ENCODE measurements around the gene DYDC1. TPM values are rescaled to one million over a fixed set of nuclear protein-coding genes. Genes with fewer than 3 reads are reported as not detected.

The DYDC1 gene
- total and polyA plus RNA-seq, 2 of the 13 experiments (the other 11 are each of a cell fraction or from before 2014, with no cell fraction given), result not detected

DNA sequence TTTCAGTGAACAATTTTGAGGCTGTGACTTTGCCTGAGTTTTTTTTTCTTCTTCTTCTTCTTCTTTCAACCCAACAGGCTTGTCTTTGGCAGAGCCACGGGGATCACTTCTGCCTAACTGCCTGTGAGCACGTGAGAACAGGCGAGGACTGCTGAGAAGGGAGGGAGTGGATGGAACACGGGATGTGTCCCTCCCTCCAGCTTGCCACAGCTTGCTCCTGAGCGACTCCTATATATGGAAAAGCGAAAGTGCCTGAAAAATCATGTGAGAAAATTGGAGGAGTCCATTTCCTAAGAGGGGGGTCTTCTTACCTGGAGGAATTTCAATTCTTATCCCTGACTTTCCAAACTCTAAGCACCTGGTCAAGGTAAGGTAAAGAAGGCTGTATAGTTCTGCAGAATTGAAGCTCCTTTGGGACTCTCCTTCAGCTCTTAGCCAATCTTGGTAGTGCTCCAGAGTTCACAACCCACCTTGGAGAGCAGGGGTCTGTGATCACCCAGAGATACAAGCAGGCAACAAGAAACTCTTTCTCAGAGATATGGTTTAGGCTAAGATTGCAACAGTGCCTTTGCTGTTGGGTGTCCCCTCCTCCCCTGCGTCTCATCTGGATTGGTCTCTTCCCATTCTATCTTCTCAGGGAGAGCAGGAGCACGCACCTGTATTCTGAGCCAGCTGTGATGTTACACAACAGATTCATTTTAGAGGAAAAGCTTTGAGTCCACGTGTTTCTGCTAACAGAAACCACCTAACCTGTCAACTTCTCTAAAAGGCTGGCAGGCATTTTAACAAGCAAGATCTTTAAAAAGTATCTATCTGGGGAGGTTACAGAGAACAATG lies 66.9 kb downstream of the DYDC1 start, which contains the start of gene MAT1A (continued):
- TF ChIP-seq SIN3A (IDR thresholded peaks at IDR 0.05; ENCODE audit: borderline replicate concordance, low read depth, low read length) (peak; percentile 83), ZSCAN9 (CRISPR knock-in tag; IDR thresholded peaks at IDR 0.05; ENCODE audit: borderline replicate concordance) (peak; percentile 51; the same call in 1 of the 2 replicates), ZNF883 (CRISPR knock-in tag; IDR thresholded peaks at IDR 0.05; ENCODE audit: not compliant biosample characterization) (peak; percentile 53), SP4 (CRISPR knock-in tag; IDR thresholded peaks at IDR 0.05) (0 out of 2 replicates have a peak, but pooled peaks have one; percentile 34), ZNF263 (CRISPR knock-in tag; IDR thresholded peaks at IDR 0.05) (peak; percentile 83), EHMT2 (IDR thresholded peaks at IDR 0.05; ENCODE audit: borderline replicate concordance, low read depth, low read length) (no peak; the same call in 1 of the 2 replicates), ZFAT (CRISPR knock-in tag; conservative IDR thresholded peaks at IDR 0.05) (no peak), CC2D1A (CRISPR knock-in tag; IDR thresholded peaks at IDR 0.05) (no peak), ETV5 (CRISPR knock-in tag; IDR thresholded peaks at IDR 0.05; ENCODE audit: borderline replicate concordance) (peak; percentile 14; the same call in 1 of the 2 replicates), NFKB2 (CRISPR knock-in tag; IDR thresholded peaks at IDR 0.05; ENCODE audit: borderline replicate concordance) (peak; percentile 74; the same call in 1 of the 2 replicates), YY1 (IDR thresholded peaks at IDR 0.05; ENCODE audit: insufficient read depth, insufficient replicate concordance, low read depth, low read length) (no peak), SRF (IDR thresholded peaks at IDR 0.05; ENCODE audit: low read depth, low read length) (peak; percentile 96), ZNF136 (CRISPR knock-in tag; IDR thresholded peaks at IDR 0.05; ENCODE audit: low read depth) (no peak), ZSCAN20 (CRISPR knock-in tag; IDR thresholded peaks at IDR 0.05; ENCODE audit: borderline replicate concordance) (no peak), ZNF17 (CRISPR knock-in tag; IDR thresholded peaks at IDR 0.05) (no peak), ATF7-NPFF (CRISPR knock-in tag; IDR thresholded peaks at IDR 0.05; ENCODE audit: low read depth) (peak; percentile 55; the same call in 1 of the 2 replicates), SPEN (CRISPR knock-in tag; IDR thresholded peaks at IDR 0.05; ENCODE audit: low read depth) (peak; percentile 46; the same call in 1 of the 2 replicates), ZSCAN12 (CRISPR knock-in tag; IDR thresholded peaks at IDR 0.05) (no peak)
- TF ChIP-seq, protein P1, sequence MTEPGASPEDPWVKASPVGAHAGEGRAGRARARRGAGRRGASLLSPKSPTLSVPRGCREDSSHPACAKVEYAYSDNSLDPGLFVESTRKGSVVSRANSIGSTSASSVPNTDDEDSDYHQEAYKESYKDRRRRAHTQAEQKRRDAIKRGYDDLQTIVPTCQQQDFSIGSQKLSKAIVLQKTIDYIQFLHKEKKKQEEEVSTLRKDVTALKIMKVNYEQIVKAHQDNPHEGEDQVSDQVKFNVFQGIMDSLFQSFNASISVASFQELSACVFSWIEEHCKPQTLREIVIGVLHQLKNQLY (CRISPR knock-in tag; IDR thresholded peaks at IDR 0.05), result peak; percentile 81
- TF ChIP-seq, protein P2, sequence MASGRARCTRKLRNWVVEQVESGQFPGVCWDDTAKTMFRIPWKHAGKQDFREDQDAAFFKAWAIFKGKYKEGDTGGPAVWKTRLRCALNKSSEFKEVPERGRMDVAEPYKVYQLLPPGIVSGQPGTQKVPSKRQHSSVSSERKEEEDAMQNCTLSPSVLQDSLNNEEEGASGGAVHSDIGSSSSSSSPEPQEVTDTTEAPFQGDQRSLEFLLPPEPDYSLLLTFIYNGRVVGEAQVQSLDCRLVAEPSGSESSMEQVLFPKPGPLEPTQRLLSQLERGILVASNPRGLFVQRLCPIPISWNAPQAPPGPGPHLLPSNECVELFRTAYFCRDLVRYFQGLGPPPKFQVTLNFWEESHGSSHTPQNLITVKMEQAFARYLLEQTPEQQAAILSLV (CRISPR knock-in tag; IDR thresholded peaks at IDR 0.05; ENCODE audit: borderline replicate concordance), result peak; percentile 40; the same call in 1 of the 2 replicates
- TF ChIP-seq, protein P3, sequence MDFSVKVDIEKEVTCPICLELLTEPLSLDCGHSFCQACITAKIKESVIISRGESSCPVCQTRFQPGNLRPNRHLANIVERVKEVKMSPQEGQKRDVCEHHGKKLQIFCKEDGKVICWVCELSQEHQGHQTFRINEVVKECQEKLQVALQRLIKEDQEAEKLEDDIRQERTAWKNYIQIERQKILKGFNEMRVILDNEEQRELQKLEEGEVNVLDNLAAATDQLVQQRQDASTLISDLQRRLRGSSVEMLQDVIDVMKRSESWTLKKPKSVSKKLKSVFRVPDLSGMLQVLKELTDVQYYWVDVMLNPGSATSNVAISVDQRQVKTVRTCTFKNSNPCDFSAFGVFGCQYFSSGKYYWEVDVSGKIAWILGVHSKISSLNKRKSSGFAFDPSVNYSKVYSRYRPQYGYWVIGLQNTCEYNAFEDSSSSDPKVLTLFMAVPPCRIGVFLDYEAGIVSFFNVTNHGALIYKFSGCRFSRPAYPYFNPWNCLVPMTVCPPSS (IDR thresholded peaks at IDR 0.05), result no peak
- TF ChIP-seq, protein P4, sequence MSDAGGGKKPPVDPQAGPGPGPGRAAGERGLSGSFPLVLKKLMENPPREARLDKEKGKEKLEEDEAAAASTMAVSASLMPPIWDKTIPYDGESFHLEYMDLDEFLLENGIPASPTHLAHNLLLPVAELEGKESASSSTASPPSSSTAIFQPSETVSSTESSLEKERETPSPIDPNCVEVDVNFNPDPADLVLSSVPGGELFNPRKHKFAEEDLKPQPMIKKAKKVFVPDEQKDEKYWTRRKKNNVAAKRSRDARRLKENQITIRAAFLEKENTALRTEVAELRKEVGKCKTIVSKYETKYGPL (CRISPR knock-in tag; IDR thresholded peaks at IDR 0.05), result peak; percentile 96
- TF ChIP-seq, protein P5, sequence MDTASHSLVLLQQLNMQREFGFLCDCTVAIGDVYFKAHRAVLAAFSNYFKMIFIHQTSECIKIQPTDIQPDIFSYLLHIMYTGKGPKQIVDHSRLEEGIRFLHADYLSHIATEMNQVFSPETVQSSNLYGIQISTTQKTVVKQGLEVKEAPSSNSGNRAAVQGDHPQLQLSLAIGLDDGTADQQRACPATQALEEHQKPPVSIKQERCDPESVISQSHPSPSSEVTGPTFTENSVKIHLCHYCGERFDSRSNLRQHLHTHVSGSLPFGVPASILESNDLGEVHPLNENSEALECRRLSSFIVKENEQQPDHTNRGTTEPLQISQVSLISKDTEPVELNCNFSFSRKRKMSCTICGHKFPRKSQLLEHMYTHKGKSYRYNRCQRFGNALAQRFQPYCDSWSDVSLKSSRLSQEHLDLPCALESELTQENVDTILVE (CRISPR knock-in tag; IDR thresholded peaks at IDR 0.05), result no peak

All from HepG2 (cell line).